Colonic mucosa (tissue), 4 donors: Measurements from ENCODE around the gene TUBA8. TPM values are rescaled to one million over a fixed set of nuclear protein-coding genes. Genes with fewer than 3 reads are reported as not detected.
"Not testable (repeated sequence)": the region's sequence is repeated elsewhere in the genome, so short reads cannot be mapped to it uniquely, and the experiment has no call there.

Experiments used
- DNase-seq: peaks from one replicate; pipeline ENCODE4 v3.0.0-alpha.2; 2020
- H3K27ac ChIP-seq: fragments of 200-600 bp; one replicate; pipeline ENCODE4 v1.8.0; 2021
- H3K27me3 ChIP-seq: fragments of 200-600 bp; one replicate; pipeline ENCODE4 v1.8.0; 2021
- H3K36me3 ChIP-seq: fragments of 200-600 bp; one replicate; pipeline ENCODE4 v1.8.0; 2021
- H3K4me1 ChIP-seq: fragments of 200-600 bp; one replicate; pipeline ENCODE4 v1.8.0; 2021; ENCODE audit warnings: mild to moderate bottlenecking
- H3K4me3 ChIP-seq: fragments of 200-600 bp; one replicate; pipeline ENCODE4 v1.8.0; 2021
- H3K9ac ChIP-seq, 2 donors: one replicate each; pipeline ENCODE4 v1.7.0; 2013; ENCODE audit warnings: control low read depth in 2 of 2, low read depth in 2 of 2, low read length in 2 of 2
- H3K9me3 ChIP-seq: fragments of 200-600 bp; one replicate; pipeline ENCODE4 v1.8.0; 2021
- intact Hi-C: fragments of 100-400 bp; cut with DNase I; formaldehyde crosslinking; loops from one replicate; pipeline ENCODE4 v1.14.1; 2022
- total RNA-seq, 2 donors: library from RNA; stranded (reverse); fragmentation: NEBNext Ultra II Directional in 1 of 2; extraction: Animal tissue kit (Norgen Biotek cat#: 25700) in 1 of 2; gene quantifications; one replicate each; pipeline ENCODE4 v1.2.1, GENCODE V29; 2021
- donor health status: healthy.
- donor health status: DM: no; HTN: no; CAD: no.
- donor health status: DM: no; HTN: no; CAD: no.

Gene TUBA8
- total RNA-seq, 2 donors from 2014 or later, result 1.6 TPM

DNA sequence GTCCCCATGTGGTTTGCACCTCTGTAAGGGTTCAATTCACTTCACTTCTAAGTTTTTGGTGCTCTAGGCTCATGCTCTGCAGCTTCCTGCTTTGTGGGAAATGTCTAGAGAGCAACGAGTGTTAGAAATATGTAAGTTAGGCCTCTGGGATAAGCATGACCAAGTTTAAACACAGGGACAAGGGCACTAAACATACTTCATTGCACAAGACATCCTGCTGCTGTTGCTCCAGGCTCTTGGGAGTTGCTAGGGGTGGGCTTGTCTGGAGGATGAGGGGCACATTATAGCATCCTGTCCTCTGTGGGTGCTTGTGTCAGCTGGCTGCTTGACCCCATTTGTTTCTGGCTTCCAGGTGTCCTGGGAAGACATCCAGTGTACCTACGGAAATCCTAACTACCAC lies 62.8 kb downstream of the TUBA8 start:
- H3K27me3 ChIP-seq, H3K9ac ChIP-seq, H3K4me3 ChIP-seq, H3K9me3 ChIP-seq, DNase-seq, H3K27ac ChIP-seq, H3K36me3 ChIP-seq, H3K4me1 ChIP-seq, intact Hi-C loops: not testable (repeated sequence)

Other genes with a start within 250 kb of the TUBA8 start
- 10 to 100 TPM; 72.5 to 84.5 TPM for gene MICAL3, start 86.2 kb upstream of the TUBA8 start, total RNA-seq
- 100 to 1,000 TPM in 1 of 2 donors, 10 to 100 TPM in 1; 86.7 to 128 TPM for gene PEX26, start 32.8 kb upstream of the TUBA8 start, total RNA-seq
- 1 to 10 TPM; 3.3 to 5.1 TPM for gene USP18, start 39.4 kb downstream of the TUBA8 start, total RNA-seq